Upper lobe of left lung (tissue), 6 donors: ENCODE measurements around the gene LPAR5. TPM values are rescaled to one million over a fixed set of nuclear protein-coding genes. Genes with fewer than 3 reads are reported as not detected.

ENCODE experiments used
- ATAC-seq, 2 donors: fragments of 200-7000 bp; cut with Tn5 transposase; one replicate each; pipeline ENCODE4 v1.9.1; 2022; ENCODE audit warnings: mild to moderate bottlenecking in 2 of 2, moderate library complexity in 2 of 2; ENCODE audit not compliant: low FRiP score in 2 of 2
- DNase-seq, 2 donors: peaks; one replicate each; pipeline ENCODE4 v3.0.0-alpha.2; 2019 to 2020
- H3K27ac ChIP-seq, 4 donors: fragments of 200-600 bp; sonication (generic); one replicate each; pipeline ENCODE4 v1.5.1; 2016 to 2019
- H3K27me3 ChIP-seq, 4 donors: fragments of 200-600 bp; sonication (generic); one replicate each; pipeline ENCODE4 v1.5.1; 2017 to 2019
- H3K36me3 ChIP-seq, 4 donors: fragments of 200-600 bp; sonication (generic); one replicate each; pipeline ENCODE4 v1.5.1; 2016 to 2019
- H3K4me1 ChIP-seq, 4 donors: fragments of 200-600 bp; sonication (generic); one replicate each; pipeline ENCODE4 v1.5.1; 2018 to 2019
- H3K4me3 ChIP-seq, 4 donors: fragments of 200-600 bp; sonication (generic); one replicate each; pipeline ENCODE4 v1.5.1; 2017 to 2019; ENCODE audit warnings: mild to moderate bottlenecking in 2 of 4, moderate library complexity in 1 of 4
- H3K9me3 ChIP-seq, 4 donors: fragments of 200-600 bp; sonication (generic); one replicate each; pipeline ENCODE4 v1.5.1; 2018 to 2019
- EP300 ChIP-seq, 4 donors: sonication (generic); formaldehyde crosslinking; IDR thresholded peaks; one replicate each; pipeline ENCODE4 v1.5.1; 2017; ENCODE audit warnings: antibody characterized with exemption in 4 of 4, control low read depth in 2 of 4
- POLR2A ChIP-seq, 4 donors: fragments of 450-650 bp; IDR thresholded peaks; one replicate each; pipeline ENCODE4 v1.5.1; 2016 to 2017; ENCODE audit warnings: antibody characterized with exemption in 4 of 4, mild to moderate bottlenecking in 2 of 4
- POLR2AphosphoS5 ChIP-seq, 2 donors: sonication (generic); formaldehyde crosslinking; IDR thresholded peaks; one replicate each; pipeline ENCODE4 v1.5.1; 2017; ENCODE audit warnings: antibody characterized with exemption in 2 of 2
- WGBS, 2 donors: methylation state at CpG; one replicate each; pipeline ENCODE4 v1.1.5; 2017 to 2018; 5-methylcytosine and 5-hydroxymethylcytosine counted together
- total RNA-seq, 6 donors: library from RNA; depleted of rRNA in 4 of 6; stranded (reverse); fragments of >200 nt in 4 of 6; gene quantifications; one replicate each; pipeline versions ENCODE4 v1.1.0 to v1.2.1, GENCODE V29; 2016 to 2021
- TF ChIP-seq, protein P1 (sequence below), 6 experiments: fragments of 450-650 bp in 4 of 6; fragments of 200-600 bp in 2 of 6; sonication (generic) in 2 of 6; IDR thresholded peaks; one replicate each; pipeline ENCODE4 v1.5.1; 2016 to 2019; ENCODE audit warnings: antibody characterized with exemption in 6 of 6
- donor health status: DM: no; HTN: no; CAD: no; lungs with moderate emphysema.
- donor health status: DM: no; HTN: yes; CAD: no; lungs with severe emphysema.

Gene LPAR5
- total RNA-seq, 6 donors from 2014 or later, result 1.3 to 4.4 (median 2.9) TPM

- DNase-seq (peak in 1 of 2 donors; percentile 77), ATAC-seq (no peak)
- no peaks in the 10 kb centered on the region for H3K27me3 ChIP-seq
- H3K36me3 ChIP-seq, result no peaks in the 10 kb centered on the region
- peak overlapping the region in 3 of 4 donors; percentile 16 to 35 (median 21) for H3K4me3 ChIP-seq
- H3K9me3 ChIP-seq, result no peaks in the 10 kb centered on the region
- WGBS, 2 donors, result 82 to 87% methylated on average over 27 to 28 of the region's 29 CpGs
- peaks cover 12 to 20% (median 14%) of the 10 kb centered on the region in 4 donors for H3K4me1 ChIP-seq
- H3K27ac ChIP-seq, result no peak overlapping the region
- no peak for TF ChIP-seq POLR2AphosphoS5 (IDR thresholded peaks at IDR 0.05)
- no peak for TF ChIP-seq EP300 (IDR thresholded peaks at IDR 0.05)
- TF ChIP-seq POLR2A (IDR thresholded peaks at IDR 0.05), result no peak
- TF ChIP-seq, protein P1, sequence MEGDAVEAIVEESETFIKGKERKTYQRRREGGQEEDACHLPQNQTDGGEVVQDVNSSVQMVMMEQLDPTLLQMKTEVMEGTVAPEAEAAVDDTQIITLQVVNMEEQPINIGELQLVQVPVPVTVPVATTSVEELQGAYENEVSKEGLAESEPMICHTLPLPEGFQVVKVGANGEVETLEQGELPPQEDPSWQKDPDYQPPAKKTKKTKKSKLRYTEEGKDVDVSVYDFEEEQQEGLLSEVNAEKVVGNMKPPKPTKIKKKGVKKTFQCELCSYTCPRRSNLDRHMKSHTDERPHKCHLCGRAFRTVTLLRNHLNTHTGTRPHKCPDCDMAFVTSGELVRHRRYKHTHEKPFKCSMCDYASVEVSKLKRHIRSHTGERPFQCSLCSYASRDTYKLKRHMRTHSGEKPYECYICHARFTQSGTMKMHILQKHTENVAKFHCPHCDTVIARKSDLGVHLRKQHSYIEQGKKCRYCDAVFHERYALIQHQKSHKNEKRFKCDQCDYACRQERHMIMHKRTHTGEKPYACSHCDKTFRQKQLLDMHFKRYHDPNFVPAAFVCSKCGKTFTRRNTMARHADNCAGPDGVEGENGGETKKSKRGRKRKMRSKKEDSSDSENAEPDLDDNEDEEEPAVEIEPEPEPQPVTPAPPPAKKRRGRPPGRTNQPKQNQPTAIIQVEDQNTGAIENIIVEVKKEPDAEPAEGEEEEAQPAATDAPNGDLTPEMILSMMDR (IDR thresholded peaks at IDR 0.05), result no peak
Measured at GRCh38 chr12:6620885-6621274, 14.9 kb downstream of the LPAR5 start.

- WGBS, 2 donors, result 71 to 77% methylated on average over 15 to 16 of the region's 88 CpGs
- Histone ChIP-seq H3K36me3 (no peaks in the 10 kb centered on the region), H3K4me3 (peak overlapping the region in 3 of 4 donors; percentile 16 to 35 (median 21)), H3K4me1 (peaks cover 12 to 20% (median 14%) of the 10 kb centered on the region in 4 donors), H3K9me3 (no peaks in the 10 kb centered on the region), H3K27me3 (no peaks in the 10 kb centered on the region), H3K27ac (no peak overlapping the region)
- TF ChIP-seq EP300 (IDR thresholded peaks at IDR 0.05) (no peak), POLR2AphosphoS5 (IDR thresholded peaks at IDR 0.05) (no peak), POLR2A (IDR thresholded peaks at IDR 0.05) (no peak)
- TF ChIP-seq, protein P1 (IDR thresholded peaks at IDR 0.05), result peak; percentile 36 to 91 (median 77)
- ATAC-seq (peak; percentile 72 to 80), DNase-seq (peak; percentile 59 to 86)
Measured at GRCh38 chr12:6620137-6620884, 15.4 kb downstream of the LPAR5 start.

DNA sequence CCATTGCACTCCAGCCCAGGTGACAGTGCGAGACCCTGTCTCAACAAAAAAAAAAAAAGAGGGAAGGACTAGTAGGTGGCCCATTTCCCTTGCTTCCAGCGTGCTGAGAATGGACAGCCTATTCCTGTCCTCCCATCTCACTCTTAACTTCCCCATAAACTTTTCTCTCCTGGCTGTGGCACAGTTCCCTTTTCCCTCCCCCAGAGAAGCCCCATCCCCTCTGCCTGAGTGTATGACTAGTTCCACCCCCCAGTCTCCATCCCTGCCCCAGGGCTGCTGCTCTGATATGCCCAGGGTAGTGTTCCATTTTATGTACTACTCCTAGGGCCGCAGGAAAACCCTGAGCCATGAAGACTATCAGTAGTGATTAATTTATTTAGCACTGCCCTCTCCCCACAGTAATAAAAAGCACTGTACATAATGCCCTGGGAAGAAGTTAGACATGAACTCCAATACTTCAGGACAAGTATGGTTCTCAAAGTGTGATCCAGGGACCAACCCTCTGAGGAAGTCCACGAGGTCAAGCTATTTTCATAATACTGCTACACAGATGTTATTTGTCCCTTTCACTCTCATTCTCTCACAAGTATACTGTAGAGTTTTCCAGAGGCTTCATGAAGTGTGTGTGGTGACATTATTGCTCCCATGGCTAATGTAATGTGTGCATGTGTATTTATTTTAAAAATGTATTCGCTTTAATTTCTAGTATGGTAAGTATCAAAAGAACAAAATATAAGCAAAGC is 17.1 kb downstream of the LPAR5 start:
- no peaks in the 10 kb centered on the region for H3K27me3 ChIP-seq
- peak overlapping the region in 2 of 4 donors; percentile 12 to 54 for H3K27ac ChIP-seq
- DNase-seq, result no peak
- H3K9me3 ChIP-seq, result no peaks in the 10 kb centered on the region
- no peak overlapping the region for H3K4me3 ChIP-seq
- WGBS, 2 donors, result 57 to 70% methylated on average over 5 of the region's 5 CpGs
- TF ChIP-seq, protein P1 (IDR thresholded peaks at IDR 0.05), result no peak
- TF ChIP-seq POLR2AphosphoS5 (IDR thresholded peaks at IDR 0.05) (no peak), EP300 (IDR thresholded peaks at IDR 0.05) (no peak), POLR2A (IDR thresholded peaks at IDR 0.05) (no peak)
- ATAC-seq, result no peak
- H3K4me1 ChIP-seq, result peaks cover 19 to 31% (median 22%) of the 10 kb centered on the region in 4 donors
- H3K36me3 ChIP-seq, result no peaks in the 10 kb centered on the region

- H3K36me3 ChIP-seq, result no peaks in the 10 kb centered on the region
- ATAC-seq, result no peak
- 55 to 57% methylated on average over 3 of the region's 3 CpGs for WGBS, 2 donors
- no peaks in the 10 kb centered on the region for H3K27me3 ChIP-seq
- H3K27ac ChIP-seq, result peak overlapping the region in 1 of 4 donors; percentile 23
- H3K4me3 ChIP-seq, result no peak overlapping the region
- no peak for TF ChIP-seq POLR2A (IDR thresholded peaks at IDR 0.05)
- TF ChIP-seq, protein P1 (IDR thresholded peaks at IDR 0.05), result no peak
- TF ChIP-seq POLR2AphosphoS5 (IDR thresholded peaks at IDR 0.05), result no peak
- TF ChIP-seq EP300 (IDR thresholded peaks at IDR 0.05), result no peak
- no peak for DNase-seq
- peaks cover 35 to 47% (median 39%) of the 10 kb centered on the region in 4 donors for H3K4me1 ChIP-seq
- no peaks in the 10 kb centered on the region for H3K9me3 ChIP-seq
Measured at GRCh38 chr12:6615802-6616201, 20.0 kb downstream of the LPAR5 start.
